HCT116 (cell line): ENCODE data around the gene IRAK2. TPM values are rescaled to one million over a fixed set of nuclear protein-coding genes. Genes with fewer than 3 reads are reported as not detected.

Experiments
- ATAC-seq: fragments of 200-7000 bp; cut with Tn5 transposase; 2 replicates; pipeline ENCODE4 v1.9.1; 2020; ENCODE audit warnings: mild to moderate bottlenecking, moderate library complexity
- BruUV-seq: library from RNA; stranded (reverse); fragments of 400-500 nt; replicated peaks from 2 replicates; lab custom pipeline; 2021; lab: Mats Ljungman, UMichigan
- CTCF ChIA-PET: fragments of 300-600 bp; sonication (Branson Sonifier 250); formaldehyde crosslinking; loops from one replicate; lab custom pipeline; 2021; ENCODE audit warnings: antibody characterized with exemption; lab: Charles Lee
- POLR2A ChIA-PET: fragments of 300-600, 350-600 bp; sonication (Branson Sonifier 250); formaldehyde crosslinking; loops from one replicate; lab custom pipeline; 2021; ENCODE audit warnings: antibody characterized with exemption; lab: Charles Lee
- RAD21 ChIA-PET, 2 experiments: fragments of 300-600 bp; sonication (Branson Sonifier 250); formaldehyde crosslinking; loops; one replicate each; lab custom pipeline; 2023; ENCODE audit warnings: low total read pairs in 2 of 2; ENCODE audit not compliant: uncharacterized antibody in 2 of 2, unreplicated experiment in 2 of 2, low non-redundant PET in 1 of 2; lab: Charles Lee
- DNase-seq: peaks from one replicate; pipeline ENCODE4 v3.0.0-alpha.2; 2010; ENCODE audit warnings: low read depth, low spot score
- H2AFZ ChIP-seq: fragments of 200-600 bp; shearing (Covaris generic), sonication (generic); 2 replicates; pipeline ENCODE4 v1.6.1; 2017; ENCODE audit warnings: low read depth, mixed run types, mixed read lengths, antibody characterized with exemption, low read length; ENCODE audit not compliant: poor library complexity, severe bottlenecking
- H3K27ac ChIP-seq: 2 replicates; pipeline ENCODE4 v1.5.1; 2012; ENCODE audit warnings: low read depth, low read length
- H3K27me3 ChIP-seq: fragments of 200-600 bp; sonication (generic); 2 replicates; pipeline ENCODE4 v1.6.1; 2016; ENCODE audit warnings: mixed run types, low read length, mixed read lengths; ENCODE audit not compliant: insufficient read depth
- H3K36me3 ChIP-seq, 2 experiments: fragments of 200-500 bp in 1 of 2; fragments of 200-600 bp in 1 of 2; sonication (Bioruptor generic) in 1 of 2; sonication (generic) in 1 of 2; 2 replicates each; pipeline versions ENCODE4 v1.5.1 to v1.6.1; 2014 to 2016; ENCODE audit warnings: low read length in 2 of 2, inconsistent platforms in 1 of 2, mixed read lengths in 1 of 2, mixed run types in 1 of 2; ENCODE audit not compliant: insufficient read depth in 2 of 2, control insufficient read depth in 1 of 2
- H3K4me1 ChIP-seq, 2 experiments: fragments of 200-600 bp in 1 of 2; sonication (generic) in 1 of 2; 2 replicates each; pipeline versions ENCODE4 v1.5.1 to v1.6.1; 2012 to 2017; ENCODE audit warnings: low read length in 2 of 2, inconsistent platforms in 1 of 2, mild to moderate bottlenecking in 1 of 2, mixed read lengths in 1 of 2, mixed run types in 1 of 2, moderate library complexity in 1 of 2; ENCODE audit not compliant: insufficient read depth in 2 of 2, control insufficient read depth in 1 of 2
- H3K4me2 ChIP-seq: fragments of 200-600 bp; sonication (generic); 2 replicates; pipeline ENCODE4 v1.6.1; 2017; ENCODE audit warnings: mixed run types, low read length, mixed read lengths
- H3K4me3 ChIP-seq, 2 experiments: fragments of 200-600 bp in 1 of 2; sonication (generic) in 1 of 2; replicated peaks in 1 of 2; 2 replicates each; pipeline ENCODE4 v1.5.1; 2011 to 2016; ENCODE audit warnings: low read length in 2 of 2, control low read depth in 1 of 2, low read depth in 1 of 2, mild to moderate bottlenecking in 1 of 2, mixed read lengths in 1 of 2, mixed run types in 1 of 2
- H3K79me2 ChIP-seq: fragments of 200-600 bp; sonication (generic); 2 replicates; pipeline ENCODE4 v1.6.1; 2017; ENCODE audit warnings: mild to moderate bottlenecking, mixed run types, low read length, moderate library complexity, mixed read lengths; ENCODE audit not compliant: insufficient read depth
- H3K9ac ChIP-seq: fragments of 200-600 bp; sonication (generic); 2 replicates; pipeline ENCODE4 v1.6.1; 2016; ENCODE audit warnings: low read length, mixed read lengths
- H3K9me2 ChIP-seq: fragments of 200-600 bp; sonication (generic), shearing (Covaris generic); 2 replicates; pipeline ENCODE4 v1.6.1; 2017; ENCODE audit warnings: mixed run types, mild to moderate bottlenecking, moderate library complexity; ENCODE audit not compliant: insufficient read depth
- H3K9me3 ChIP-seq, 2 experiments: fragments of 200-500 bp in 1 of 2; fragments of 200-600 bp in 1 of 2; sonication (Bioruptor generic) in 1 of 2; sonication (generic) in 1 of 2; 2 replicates each; pipeline ENCODE4 v1.6.1; 2014 to 2017; ENCODE audit warnings: low read length in 2 of 2, mixed read lengths in 2 of 2, inconsistent platforms in 1 of 2, low read depth in 1 of 2, mild to moderate bottlenecking in 1 of 2, mixed run types in 1 of 2, moderate library complexity in 1 of 2; ENCODE audit not compliant: control insufficient read depth in 1 of 2, insufficient read depth in 1 of 2
- H4K20me1 ChIP-seq: fragments of 200-600 bp; sonication (generic), shearing (Covaris generic); 2 replicates; pipeline ENCODE4 v1.6.1; 2017; ENCODE audit warnings: mixed run types, mild to moderate bottlenecking, moderate library complexity; ENCODE audit not compliant: insufficient read depth
- CEBPB ChIP-seq: IDR thresholded peaks from 2 replicates; pipeline ENCODE4 v1.6.1; 2012; ENCODE audit warnings: low read depth
- EGR1 ChIP-seq: IDR thresholded peaks from 2 replicates; pipeline ENCODE4 v1.6.1; 2012; ENCODE audit warnings: low read depth
- ELF1 ChIP-seq: IDR thresholded peaks from 2 replicates; pipeline ENCODE4 v1.6.1; 2012; ENCODE audit warnings: low read depth, borderline replicate concordance
- EZH2 ChIP-seq: fragments of 200-600 bp; sonication (generic); IDR thresholded peaks from 2 replicates; pipeline ENCODE4 v1.6.1; 2017; ENCODE audit warnings: antibody characterized with exemption, mixed run types
- POLR2A ChIP-seq: IDR thresholded peaks from 2 replicates; pipeline ENCODE4 v1.7.0; 2011; ENCODE audit warnings: borderline replicate concordance; ENCODE audit not compliant: insufficient read depth, insufficient read length; ENCODE audit errors: extremely low read depth
- POLR2AphosphoS5 ChIP-seq: IDR thresholded peaks from 2 replicates; pipeline ENCODE4 v1.6.1; 2011; ENCODE audit warnings: mild to moderate bottlenecking, low read depth, low read length, moderate library complexity
- RAD21 ChIP-seq: IDR thresholded peaks from 2 replicates; pipeline ENCODE4 v1.6.1; 2012; ENCODE audit warnings: low read depth, mild to moderate bottlenecking
- SP1 ChIP-seq: IDR thresholded peaks from 2 replicates; pipeline ENCODE4 v1.6.1; 2012; ENCODE audit warnings: low read depth
- SRF ChIP-seq: IDR thresholded peaks from 2 replicates; pipeline ENCODE4 v1.6.1; 2012; ENCODE audit warnings: low read depth
- YY1 ChIP-seq: IDR thresholded peaks from 2 replicates; pipeline ENCODE4 v1.6.1; 2011; ENCODE audit warnings: low read length, low read depth, moderate library complexity, mild to moderate bottlenecking; ENCODE audit not compliant: insufficient replicate concordance; ENCODE audit errors: extremely low read depth
- intact Hi-C: fragments of 100-400 bp; cut with micrococcal nuclease; formaldehyde crosslinking; loops from 2 replicates; pipeline ENCODE4 v1.10.0; 2022
- total RNA-seq: library from RNA; stranded (reverse); gene quantifications from one replicate; pipeline ENCODE4 v1.2.1, GENCODE V29; 2021; ENCODE audit not compliant: unreplicated experiment
- TF ChIP-seq, protein P1 (sequence below): IDR thresholded peaks from 2 replicates; pipeline ENCODE4 v1.6.1; 2012; ENCODE audit warnings: low read depth
- TF ChIP-seq, protein P2 (sequence below): IDR thresholded peaks from 2 replicates; pipeline ENCODE4 v1.6.1; 2012

IRAK2 gene
- total RNA-seq, 1 experiment from 2014 or later = 3.6 TPM

GRCh38 chr3:10219737-10220136 is 55.0 kb downstream of the IRAK2 start (continued):
- TF ChIP-seq, protein P1, sequence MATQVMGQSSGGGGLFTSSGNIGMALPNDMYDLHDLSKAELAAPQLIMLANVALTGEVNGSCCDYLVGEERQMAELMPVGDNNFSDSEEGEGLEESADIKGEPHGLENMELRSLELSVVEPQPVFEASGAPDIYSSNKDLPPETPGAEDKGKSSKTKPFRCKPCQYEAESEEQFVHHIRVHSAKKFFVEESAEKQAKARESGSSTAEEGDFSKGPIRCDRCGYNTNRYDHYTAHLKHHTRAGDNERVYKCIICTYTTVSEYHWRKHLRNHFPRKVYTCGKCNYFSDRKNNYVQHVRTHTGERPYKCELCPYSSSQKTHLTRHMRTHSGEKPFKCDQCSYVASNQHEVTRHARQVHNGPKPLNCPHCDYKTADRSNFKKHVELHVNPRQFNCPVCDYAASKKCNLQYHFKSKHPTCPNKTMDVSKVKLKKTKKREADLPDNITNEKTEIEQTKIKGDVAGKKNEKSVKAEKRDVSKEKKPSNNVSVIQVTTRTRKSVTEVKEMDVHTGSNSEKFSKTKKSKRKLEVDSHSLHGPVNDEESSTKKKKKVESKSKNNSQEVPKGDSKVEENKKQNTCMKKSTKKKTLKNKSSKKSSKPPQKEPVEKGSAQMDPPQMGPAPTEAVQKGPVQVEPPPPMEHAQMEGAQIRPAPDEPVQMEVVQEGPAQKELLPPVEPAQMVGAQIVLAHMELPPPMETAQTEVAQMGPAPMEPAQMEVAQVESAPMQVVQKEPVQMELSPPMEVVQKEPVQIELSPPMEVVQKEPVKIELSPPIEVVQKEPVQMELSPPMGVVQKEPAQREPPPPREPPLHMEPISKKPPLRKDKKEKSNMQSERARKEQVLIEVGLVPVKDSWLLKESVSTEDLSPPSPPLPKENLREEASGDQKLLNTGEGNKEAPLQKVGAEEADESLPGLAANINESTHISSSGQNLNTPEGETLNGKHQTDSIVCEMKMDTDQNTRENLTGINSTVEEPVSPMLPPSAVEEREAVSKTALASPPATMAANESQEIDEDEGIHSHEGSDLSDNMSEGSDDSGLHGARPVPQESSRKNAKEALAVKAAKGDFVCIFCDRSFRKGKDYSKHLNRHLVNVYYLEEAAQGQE = no peak
- TF ChIP-seq EGR1 (no peak), SP1 (no peak), POLR2AphosphoS5 (no peak), RAD21 (no peak), POLR2A (no peak), YY1 (no peak)

DNA sequence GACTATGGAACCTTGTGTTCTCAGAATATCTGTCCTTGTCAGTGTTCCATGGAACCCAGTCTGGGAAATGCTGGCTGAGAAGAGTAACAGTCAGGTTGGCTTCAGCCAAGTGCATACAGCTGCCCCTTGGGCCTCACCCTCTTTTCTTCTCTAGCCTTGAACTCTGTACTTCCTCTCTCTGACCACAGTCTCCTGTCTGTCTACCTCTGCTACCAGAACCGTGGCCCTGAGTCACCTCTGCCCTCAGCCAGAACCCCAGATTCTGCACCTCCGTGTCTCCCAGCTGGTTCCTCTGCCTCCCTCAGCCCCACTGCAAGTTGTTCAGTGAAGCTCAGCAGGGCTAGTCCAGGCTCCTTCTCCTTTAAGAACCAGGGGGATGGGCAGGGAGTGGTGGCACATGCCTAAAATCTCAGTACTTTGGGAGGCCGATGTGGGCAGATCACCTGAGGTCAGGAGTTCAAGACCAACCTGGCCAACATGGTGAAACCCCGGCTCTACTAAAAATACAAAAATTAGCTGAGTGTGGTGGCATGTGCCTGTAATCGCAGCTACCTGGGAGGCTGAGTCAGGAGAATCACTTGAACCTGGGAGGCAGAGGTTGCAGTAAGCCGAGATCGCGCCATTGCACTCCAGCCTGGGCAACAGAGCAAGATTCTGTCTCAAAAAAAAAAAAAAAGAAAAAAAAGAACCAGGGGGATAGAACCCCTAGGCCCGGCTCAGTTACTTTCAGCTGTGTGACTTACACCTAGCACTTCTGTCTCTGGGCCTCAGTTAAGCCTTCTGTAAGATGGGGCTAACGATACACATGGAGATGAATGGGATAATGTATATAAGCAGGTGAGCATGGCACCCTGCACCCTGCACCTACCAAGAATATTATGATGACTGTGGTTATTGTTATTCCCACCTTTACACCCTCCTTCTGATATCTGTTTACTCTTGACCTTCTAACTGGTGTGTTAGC is 59.2 kb downstream of the IRAK2 start:
- RAD21 ChIA-PET = interaction anchor here in 1 of 2 experiments (0.6 to 0.7 kb wide), 3 partner anchors 58 to 198 kb away, joined by 3 to 10 read pairs (median 4); no protein-coding TSS in a partner anchor
- DNase-seq (no peak), ATAC-seq (no peak)
- Histone ChIP-seq H2AFZ (no peak overlapping the region), H3K9me3 (no peaks in the 10 kb centered on the region), H3K4me2 (no peak overlapping the region)
- TF ChIP-seq EZH2 (no peak), CEBPB (no peak), SRF (no peak), ELF1 (no peak)
- TF ChIP-seq, protein P1 = no peak
- TF ChIP-seq, protein P2, sequence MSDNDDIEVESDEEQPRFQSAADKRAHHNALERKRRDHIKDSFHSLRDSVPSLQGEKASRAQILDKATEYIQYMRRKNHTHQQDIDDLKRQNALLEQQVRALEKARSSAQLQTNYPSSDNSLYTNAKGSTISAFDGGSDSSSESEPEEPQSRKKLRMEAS = no peak
- TF ChIP-seq, all 23 proteins: peak for 0
- Histone ChIP-seq H3K27me3 (no peaks in the 10 kb centered on the region), H3K4me3 (no peak overlapping the region), H3K79me2 (no peaks in the 10 kb centered on the region), H3K4me1 (peaks cover 35 to 47% of the 10 kb centered on the region in 2 experiments), H3K36me3 (no peaks in the 10 kb centered on the region), H3K9me2 (no peaks in the 10 kb centered on the region), H4K20me1 (no peaks in the 10 kb centered on the region), H3K27ac (no peak overlapping the region), H3K9ac (no peak overlapping the region)
- CTCF ChIA-PET = interaction anchor here (0.9 to 1.7 kb wide), 3 partner anchors 213 to 291 kb away, joined by 3 to 6 read pairs (median 4); partner anchors contain the start of gene CRELD1
- no TSS peak for BruUV-seq
- POLR2A ChIA-PET = no interaction called here
- intact Hi-C loops = loop anchor here (2.0 to 10.0 kb wide), 4 partner anchors 59 to 279 kb away; partner anchors contain the start of genes BRK1, EMC3 and IRAK2
